Measurements from ENCODE around the gene ARFRP1.

The ARFRP1 gene

DNA sequence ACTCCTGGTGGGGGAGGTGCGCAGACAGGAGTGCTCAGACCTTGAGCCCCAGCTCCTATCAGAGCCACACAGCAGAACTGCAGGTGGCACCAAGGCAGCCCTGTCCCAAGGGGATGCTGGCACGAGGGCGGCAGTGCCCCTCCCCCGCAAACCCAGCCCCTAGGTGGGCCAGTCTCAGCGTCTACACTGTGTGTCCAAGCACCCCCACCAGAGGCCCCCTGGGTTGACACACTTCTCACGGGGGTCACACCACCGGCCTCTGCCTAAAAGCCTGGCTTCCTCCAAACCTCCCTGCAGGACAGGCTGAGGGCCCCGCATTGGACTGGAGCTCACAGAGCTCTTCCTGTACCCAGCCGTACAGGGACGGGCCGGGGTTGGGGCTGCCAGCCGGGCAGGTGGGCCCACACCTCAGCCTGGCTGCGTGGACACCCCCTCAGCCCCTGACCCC lies 39.9 kb upstream of the ARFRP1 start:
- no peak overlapping the region for H3K27ac ChIP-seq
- TF ChIP-seq, protein P1, sequence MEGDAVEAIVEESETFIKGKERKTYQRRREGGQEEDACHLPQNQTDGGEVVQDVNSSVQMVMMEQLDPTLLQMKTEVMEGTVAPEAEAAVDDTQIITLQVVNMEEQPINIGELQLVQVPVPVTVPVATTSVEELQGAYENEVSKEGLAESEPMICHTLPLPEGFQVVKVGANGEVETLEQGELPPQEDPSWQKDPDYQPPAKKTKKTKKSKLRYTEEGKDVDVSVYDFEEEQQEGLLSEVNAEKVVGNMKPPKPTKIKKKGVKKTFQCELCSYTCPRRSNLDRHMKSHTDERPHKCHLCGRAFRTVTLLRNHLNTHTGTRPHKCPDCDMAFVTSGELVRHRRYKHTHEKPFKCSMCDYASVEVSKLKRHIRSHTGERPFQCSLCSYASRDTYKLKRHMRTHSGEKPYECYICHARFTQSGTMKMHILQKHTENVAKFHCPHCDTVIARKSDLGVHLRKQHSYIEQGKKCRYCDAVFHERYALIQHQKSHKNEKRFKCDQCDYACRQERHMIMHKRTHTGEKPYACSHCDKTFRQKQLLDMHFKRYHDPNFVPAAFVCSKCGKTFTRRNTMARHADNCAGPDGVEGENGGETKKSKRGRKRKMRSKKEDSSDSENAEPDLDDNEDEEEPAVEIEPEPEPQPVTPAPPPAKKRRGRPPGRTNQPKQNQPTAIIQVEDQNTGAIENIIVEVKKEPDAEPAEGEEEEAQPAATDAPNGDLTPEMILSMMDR (IDR thresholded peaks at IDR 0.05) = no peak
- no peak for TF ChIP-seq ZFX (IDR thresholded peaks at IDR 0.05; ENCODE audit: borderline replicate concordance)

DNA sequence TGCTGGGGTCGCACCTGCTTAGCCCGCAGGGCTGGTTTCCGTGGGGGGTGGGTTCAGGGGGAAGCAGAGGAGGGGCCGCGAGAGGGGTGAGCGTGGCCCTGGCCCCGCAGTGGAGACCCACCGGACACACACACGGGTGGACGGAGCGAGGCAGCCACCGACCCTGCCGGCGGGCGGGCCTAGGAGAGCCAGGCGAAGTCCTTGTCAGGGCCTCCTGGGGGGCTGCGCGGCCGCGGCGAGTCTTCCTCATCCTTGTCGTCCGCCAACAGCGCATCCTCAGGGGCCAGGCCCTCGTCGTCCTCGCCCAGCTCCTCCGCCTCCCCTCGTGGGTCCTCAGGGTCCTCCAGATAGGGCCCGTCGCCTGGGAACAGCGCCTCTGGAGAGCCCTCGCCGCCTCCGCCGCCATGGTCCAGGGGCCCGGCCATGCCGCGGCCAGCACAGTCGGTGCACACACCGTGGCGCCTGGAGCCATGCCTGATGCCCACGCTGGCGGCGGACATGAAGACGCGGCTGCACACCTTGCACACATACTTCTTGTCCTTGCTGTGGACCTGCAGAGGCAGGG lies 39.1 kb upstream of the ARFRP1 start:
- TF ChIP-seq, protein P1 (IDR thresholded peaks at IDR 0.05) = no peak
- no peak for TF ChIP-seq ZFX (IDR thresholded peaks at IDR 0.05; ENCODE audit: borderline replicate concordance)
- H3K27ac ChIP-seq = no peak overlapping the region

DNA sequence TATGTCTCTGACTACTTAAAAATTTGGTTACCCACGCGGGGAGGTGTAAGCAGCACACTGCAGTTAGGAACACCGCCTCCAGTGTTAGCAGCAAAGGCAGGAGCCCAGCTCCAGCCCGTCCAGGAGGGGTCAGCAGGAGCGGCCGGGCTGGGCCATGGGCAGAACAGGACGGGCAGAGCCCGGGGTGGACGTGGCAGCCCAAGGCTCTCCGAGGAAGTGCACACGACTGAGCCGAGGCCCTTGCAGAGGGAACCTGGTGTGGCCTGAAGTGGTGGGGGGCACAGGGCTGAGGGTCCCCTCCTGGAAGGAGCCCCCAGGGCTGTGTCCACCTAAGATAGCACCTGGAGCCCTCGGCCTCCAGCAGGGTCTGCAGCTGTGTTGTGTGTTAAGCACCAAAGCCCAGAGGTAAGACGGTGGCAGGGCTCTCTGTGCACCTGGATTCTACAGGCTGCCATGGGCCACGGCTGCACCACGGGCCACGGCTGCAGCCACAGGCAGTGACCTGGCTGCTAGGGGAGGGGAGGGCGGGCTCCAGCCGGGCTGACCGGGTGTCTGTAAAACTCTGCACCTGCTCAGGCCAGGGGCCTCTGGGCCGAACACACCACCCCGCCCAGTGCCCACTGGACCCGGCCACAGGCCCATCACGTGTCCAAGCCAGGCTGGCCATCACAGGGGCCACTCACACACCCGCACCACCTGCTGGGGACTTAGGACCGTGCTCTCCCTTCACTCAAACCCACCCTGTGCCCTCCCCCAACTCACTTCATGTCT lies 38.4 kb upstream of the ARFRP1 start:
- no peak overlapping the region for H3K27ac ChIP-seq
- TF ChIP-seq, protein P1 (IDR thresholded peaks at IDR 0.05) = no peak
- no peak for TF ChIP-seq ZFX (IDR thresholded peaks at IDR 0.05; ENCODE audit: borderline replicate concordance)

GRCh38 chr20:63745424-63745805 lies 37.6 kb upstream of the ARFRP1 start:
- H3K27ac ChIP-seq = no peak overlapping the region
- TF ChIP-seq ZFX (IDR thresholded peaks at IDR 0.05; ENCODE audit: borderline replicate concordance) = no peak
- TF ChIP-seq, protein P1 (IDR thresholded peaks at IDR 0.05) = no peak

- no peak overlapping the region for H3K27ac ChIP-seq
- TF ChIP-seq, protein P1 (IDR thresholded peaks at IDR 0.05) = no peak
- no peak for TF ChIP-seq ZFX (IDR thresholded peaks at IDR 0.05; ENCODE audit: borderline replicate concordance)
These were observed 37.0 kb upstream of the ARFRP1 start for GRCh38 chr20:63744574-63745423.

DNA sequence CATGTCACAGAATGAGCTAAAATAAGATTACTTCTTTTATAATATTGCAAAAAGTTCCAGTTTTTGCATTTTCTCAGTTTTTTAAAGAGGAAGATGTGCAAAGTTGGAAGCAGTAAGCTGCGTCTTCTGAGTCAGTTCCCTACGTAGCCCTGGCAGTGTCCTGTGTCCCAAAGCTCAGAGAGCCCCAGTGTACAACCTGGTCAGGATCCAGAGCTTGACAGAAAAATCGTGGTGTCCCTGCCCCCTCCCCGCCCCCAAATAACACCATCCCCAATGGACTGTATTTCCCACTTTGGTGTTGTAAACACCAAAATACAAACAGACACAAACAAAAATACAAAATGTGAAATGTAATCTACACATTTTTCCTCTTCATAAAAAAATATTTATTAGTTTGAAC lies 36.4 kb upstream of the ARFRP1 start:
- no peak for TF ChIP-seq ZFX (IDR thresholded peaks at IDR 0.05; ENCODE audit: borderline replicate concordance)
- TF ChIP-seq, protein P1 (IDR thresholded peaks at IDR 0.05) = no peak
- H3K27ac ChIP-seq = no peak overlapping the region
